ENCODE results near the gene PHF21B. TPM values are rescaled to one million over a fixed set of nuclear protein-coding genes. Genes with fewer than 3 reads are reported as not detected.

Gene PHF21B
- total RNA-seq, 4 donors from 2014 or later: 0.17 to 0.62 TPM; not detected in 2

- intact Hi-C loops (cut with DNase I; ENCODE audit: low total_unique reads): no loop called here
- 90% methylated on average over 18 of the region's 18 CpGs for WGBS, 2 donors
- TF ChIP-seq CTCF (IDR thresholded peaks at IDR 0.05) (no peak), POLR2A (IDR thresholded peaks at IDR 0.05) (no peak)
- no peak overlapping the region for H3K4me3 ChIP-seq (ENCODE audit: low read depth, poor library complexity, severe bottlenecking)
- DNase-seq (ENCODE audit: low spot score in 2 of 2): no peak
Observed at GRCh38 chr22:44928711-44929358, 81.0 kb downstream of the PHF21B start.

- no peak for TF ChIP-seq POLR2A (IDR thresholded peaks at IDR 0.05)
- no peak for TF ChIP-seq CTCF (IDR thresholded peaks at IDR 0.05)
- WGBS, 2 donors: 60 to 71% methylated on average over 11 of the region's 11 CpGs
- no peak for DNase-seq (ENCODE audit: low spot score in 2 of 2)
- intact Hi-C loops (cut with DNase I; ENCODE audit: low total_unique reads): no loop called here
- H3K4me3 ChIP-seq (ENCODE audit: low read depth, poor library complexity, severe bottlenecking): no peak overlapping the region
Observed at GRCh38 chr22:44928136-44928463, 81.7 kb downstream of the PHF21B start.

GRCh38 chr22:44927463-44928135, 82.2 kb downstream of the PHF21B start:
- intact Hi-C loops (cut with DNase I; ENCODE audit: low total_unique reads): no loop called here
- TF ChIP-seq CTCF (IDR thresholded peaks at IDR 0.05): no peak
- TF ChIP-seq POLR2A (IDR thresholded peaks at IDR 0.05): no peak
- 50 to 53% methylated on average over 18 of the region's 18 CpGs for WGBS, 2 donors
- DNase-seq (ENCODE audit: low spot score in 2 of 2): no peak
- no peak overlapping the region for H3K4me3 ChIP-seq (ENCODE audit: low read depth, poor library complexity, severe bottlenecking)

GRCh38 chr22:44926491-44927415, 83.1 kb downstream of the PHF21B start:
- DNase-seq (ENCODE audit: low spot score in 2 of 2): no peak
- no peak for TF ChIP-seq CTCF (IDR thresholded peaks at IDR 0.05)
- no peak for TF ChIP-seq POLR2A (IDR thresholded peaks at IDR 0.05)

GRCh38 chr22:44926124-44926475, 83.7 kb downstream of the PHF21B start:
- DNase-seq (ENCODE audit: low spot score in 2 of 2): no peak
- intact Hi-C loops (cut with DNase I; ENCODE audit: low total_unique reads): no loop called here
- 81 to 85% methylated on average over 11 of the region's 11 CpGs for WGBS, 2 donors
- H3K4me3 ChIP-seq (ENCODE audit: low read depth, poor library complexity, severe bottlenecking): no peak overlapping the region
- TF ChIP-seq CTCF (IDR thresholded peaks at IDR 0.05): no peak
- no peak for TF ChIP-seq POLR2A (IDR thresholded peaks at IDR 0.05)

More at GRCh38 chr22:44926491-44927415, 83.1 kb downstream of the PHF21B start:
- no peak overlapping the region for H3K4me3 ChIP-seq (ENCODE audit: low read depth, poor library complexity, severe bottlenecking)
- intact Hi-C loops (cut with DNase I; ENCODE audit: low total_unique reads): no loop called here
- WGBS, 2 donors: 83 to 87% methylated on average over 19 to 31 of the region's 32 CpGs
